CD14-positive monocyte (primary cell): ENCODE data around the gene SULT1E1. TPM values are rescaled to one million over a fixed set of nuclear protein-coding genes. Genes with fewer than 3 reads are reported as not detected.

Experiments used
- DNase-seq, 3 donors: peaks; one replicate each; pipeline ENCODE4 v3.0.0-alpha.2; 2011 to 2022
- H2AFZ ChIP-seq: 2 replicates; pipeline ENCODE4 v1.6.0; 2012; ENCODE audit warnings: mild to moderate bottlenecking, low read depth, low read length, inconsistent platforms; ENCODE audit not compliant: insufficient read depth, poor library complexity, severe bottlenecking
- H3K27ac ChIP-seq, 2 donors: 1 replicate in 1 of 2; 2 replicates in 1 of 2; pipeline ENCODE4 v1.5.1; 2012 to 2013; ENCODE audit warnings: low read length in 2 of 2, control low read depth in 1 of 2, inconsistent platforms in 1 of 2, low read depth in 1 of 2, mild to moderate bottlenecking in 1 of 2
- H3K27me3 ChIP-seq, 2 donors: one replicate each; pipeline versions ENCODE4 v1.6.0 to v1.6.1; 2011 to 2013; ENCODE audit warnings: low read length in 2 of 2; ENCODE audit not compliant: control insufficient read depth in 2 of 2, insufficient read depth in 2 of 2
- H3K36me3 ChIP-seq, 2 donors: replicated peaks in 1 of 2; 1 replicate in 1 of 2; 2 replicates in 1 of 2; pipeline versions ENCODE4 v1.5.1 to v1.6.1; 2012 to 2013; ENCODE audit warnings: low read length in 2 of 2, control low read depth in 1 of 2, inconsistent platforms in 1 of 2, mild to moderate bottlenecking in 1 of 2; ENCODE audit not compliant: insufficient read depth in 2 of 2, control insufficient read depth in 1 of 2
- H3K4me1 ChIP-seq, 2 donors: 1 replicate in 1 of 2; 2 replicates in 1 of 2; pipeline versions ENCODE4 v1.5.1 to v1.6.1; 2012 to 2013; ENCODE audit warnings: low read length in 2 of 2, control low read depth in 1 of 2, inconsistent platforms in 1 of 2, mild to moderate bottlenecking in 1 of 2, moderate library complexity in 1 of 2; ENCODE audit not compliant: insufficient read depth in 2 of 2, control insufficient read depth in 1 of 2
- H3K4me2 ChIP-seq: replicated peaks from 2 replicates; pipeline ENCODE3; 2012; ENCODE audit warnings: low read length, moderate library complexity, mild to moderate bottlenecking; ENCODE audit not compliant: poor library complexity, severe bottlenecking; ENCODE audit errors: extremely low read depth
- H3K4me3 ChIP-seq, 3 experiments: fragments of 200-600 bp in 1 of 3; sonication (generic) in 1 of 3; replicated peaks in 1 of 3; 1 replicate in 2 of 3; 2 replicates in 1 of 3; pipeline ENCODE4 v1.5.1; 2011 to 2013; ENCODE audit warnings: low read length in 3 of 3, mild to moderate bottlenecking in 3 of 3, control low read depth in 2 of 3, low read depth in 2 of 3, inconsistent platforms in 1 of 3, moderate library complexity in 1 of 3
- H3K79me2 ChIP-seq: 2 replicates; pipeline ENCODE4 v1.6.0; 2012; ENCODE audit warnings: mild to moderate bottlenecking, control low read depth, inconsistent platforms, low read length, moderate library complexity; ENCODE audit not compliant: insufficient read depth
- H3K9ac ChIP-seq: 2 replicates; pipeline ENCODE4 v1.6.0; 2017; ENCODE audit warnings: low read length, mild to moderate bottlenecking; ENCODE audit not compliant: insufficient read depth, poor library complexity, severe bottlenecking
- H3K9me3 ChIP-seq, 2 donors: replicated peaks in 1 of 2; 1 replicate in 1 of 2; 2 replicates in 1 of 2; pipeline versions ENCODE4 v1.5.1 to v1.6.1; 2012 to 2013; ENCODE audit warnings: low read length in 2 of 2, control low read depth in 1 of 2; ENCODE audit not compliant: control insufficient read depth in 1 of 2, insufficient read depth in 1 of 2
- H4K20me1 ChIP-seq: 2 replicates; pipeline ENCODE4 v1.6.0; 2012; ENCODE audit warnings: mild to moderate bottlenecking, low read length, control low read depth, moderate library complexity; ENCODE audit not compliant: insufficient read depth
- H3K27ac Mint-ChIP-seq, 7 donors: one replicate each; pipeline ENCODE4 v1.8.0; 2020; ENCODE audit warnings: mild to moderate bottlenecking in 7 of 7, mixed read lengths in 7 of 7, moderate library complexity in 6 of 7, inconsistent platforms in 2 of 7
- H3K27me3 Mint-ChIP-seq, 3 donors: one replicate each; pipeline ENCODE4 v1.8.0; 2021 to 2022; ENCODE audit warnings: low read depth in 3 of 3, mild to moderate bottlenecking in 3 of 3, mixed read lengths in 3 of 3, moderate library complexity in 3 of 3, inconsistent platforms in 1 of 3
- H3K36me3 Mint-ChIP-seq, 2 donors: one replicate each; pipeline ENCODE4 v1.8.0; 2020; ENCODE audit warnings: mixed read lengths in 2 of 2, inconsistent platforms in 1 of 2, mild to moderate bottlenecking in 1 of 2
- H3K4me1 Mint-ChIP-seq: one replicate; pipeline ENCODE4 v1.8.0; 2020; ENCODE audit warnings: mild to moderate bottlenecking, mixed read lengths
- H3K4me3 Mint-ChIP-seq, 2 donors: one replicate each; pipeline ENCODE4 v1.8.0; 2020; ENCODE audit warnings: mild to moderate bottlenecking in 2 of 2, mixed read lengths in 2 of 2, moderate library complexity in 1 of 2
- H3K9me3 Mint-ChIP-seq, 7 donors: one replicate each; pipeline ENCODE4 v1.8.0; 2020 to 2022; ENCODE audit warnings: mixed read lengths in 7 of 7, mild to moderate bottlenecking in 6 of 7, moderate library complexity in 6 of 7, inconsistent platforms in 2 of 7
- CTCF ChIP-seq: fragments of 200-600 bp; IDR thresholded peaks from one replicate; pipeline ENCODE4 v1.8.0; 2022; ENCODE audit warnings: antibody characterized with exemption, mild to moderate bottlenecking
- WGBS: methylation state at CpG from one replicate; pipeline ENCODE4 v1.1.5; 2013; ENCODE audit warnings: missing lambda C conversion rate; ENCODE audit not compliant: insufficient coverage; 5-methylcytosine and 5-hydroxymethylcytosine counted together
- intact Hi-C, 2 donors: fragments of 100-400 bp; cut with micrococcal nuclease; formaldehyde crosslinking; loops; one replicate each; pipeline versions ENCODE4 v1.15.0 to v1.15.1; 2023
- polyA plus RNA-seq, 3 donors: library from polyadenylated mRNA; depleted of rRNA in 1 of 3; unstranded in 2 of 3; stranded (reverse) in 1 of 3; fragments of 300-500 nt in 2 of 3; fragments of >200 nt in 1 of 3; fragmentation: Illumina TruSeq in 2 of 3; gene quantifications; 1 replicate in 2 of 3; 2 replicates in 1 of 3; pipeline ENCODE4 v1.2.3, GENCODE V29; 2012 to 2021

Gene SULT1E1
- polyA plus RNA-seq, 3 donors = not detected

- 100% methylated on average over 2 of the region's 8 CpGs for WGBS
- intact Hi-C loops = loop anchor here in 1 of 2 donors (10.0 kb wide), 1 partner anchor 59 kb away; the partner anchor contains the start of gene SULT1B1
- peak; percentile 26 to 44 (median 36) for DNase-seq
Observed at GRCh38 chr4:69823481-69824186, 36.3 kb downstream of the SULT1E1 start.

GRCh38 chr4:69823048-69823447, 36.9 kb downstream of the SULT1E1 start:
- no peaks in the 10 kb centered on the region for H3K36me3 Mint-ChIP-seq
- no peaks in the 10 kb centered on the region for H3K27me3 ChIP-seq
- no peaks in the 10 kb centered on the region for H3K79me2 ChIP-seq
- no peaks in the 10 kb centered on the region for H3K36me3 ChIP-seq
- no peak for DNase-seq
- no peak overlapping the region for H3K4me2 ChIP-seq
- no peak overlapping the region for H3K9ac ChIP-seq
- no peak overlapping the region for H3K4me3 Mint-ChIP-seq
- H2AFZ ChIP-seq = peak overlapping the region; percentile 31
- peaks cover 0 to 12% of the 10 kb centered on the region in 2 donors for H3K9me3 ChIP-seq
- no peak overlapping the region for H3K27ac ChIP-seq
- H3K4me3 ChIP-seq = no peak overlapping the region
- H4K20me1 ChIP-seq = no peaks in the 10 kb centered on the region
- H3K9me3 Mint-ChIP-seq = peaks cover 2 to 15% (median 12%) of the 10 kb centered on the region in 7 donors
- no peak overlapping the region for H3K27ac Mint-ChIP-seq
- H3K27me3 Mint-ChIP-seq = peaks cover 0 to 6% (median 2%) of the 10 kb centered on the region in 3 donors
- intact Hi-C loops = loop anchor here in 1 of 2 donors (10.0 kb wide), 1 partner anchor 58 kb away; the partner anchor contains the start of gene SULT1B1
- peaks cover 17% of the 10 kb centered on the region for H3K4me1 Mint-ChIP-seq
- no CpG with 5 or more reads among the region's 4 CpGs for WGBS
- peaks cover 0 to 4% of the 10 kb centered on the region in 2 donors for H3K4me1 ChIP-seq
- TF ChIP-seq CTCF = no peak

More at GRCh38 chr4:69823481-69824186, 36.3 kb downstream of the SULT1E1 start:
- no peak overlapping the region for H3K27ac ChIP-seq
- H3K4me3 ChIP-seq = no peak overlapping the region
- peaks cover 0 to 12% of the 10 kb centered on the region in 2 donors for H3K9me3 ChIP-seq
- H3K27me3 Mint-ChIP-seq = peaks cover 0 to 6% (median 2%) of the 10 kb centered on the region in 3 donors
- no peaks in the 10 kb centered on the region for H4K20me1 ChIP-seq
- H3K27ac Mint-ChIP-seq = peak overlapping the region in 1 of 7 donors; percentile 1
- H3K27me3 ChIP-seq = no peaks in the 10 kb centered on the region
- H3K4me1 ChIP-seq = peaks cover 0 to 4% of the 10 kb centered on the region in 2 donors
- peak overlapping the region; percentile 31 for H2AFZ ChIP-seq
- peak; percentile 67 for TF ChIP-seq CTCF
- no peak overlapping the region for H3K4me2 ChIP-seq
- H3K36me3 Mint-ChIP-seq = no peaks in the 10 kb centered on the region
- peaks cover 2 to 15% (median 12%) of the 10 kb centered on the region in 7 donors for H3K9me3 Mint-ChIP-seq
- no peak overlapping the region for H3K4me3 Mint-ChIP-seq
- no peak overlapping the region for H3K9ac ChIP-seq
- peaks cover 18% of the 10 kb centered on the region for H3K4me1 Mint-ChIP-seq
- H3K79me2 ChIP-seq = no peaks in the 10 kb centered on the region
- H3K36me3 ChIP-seq = no peaks in the 10 kb centered on the region
